ENCODE measurements around the gene FCMR. TPM values are rescaled to one million over a fixed set of nuclear protein-coding genes. Genes with fewer than 3 reads are reported as not detected.

FCMR gene
- total and polyA plus RNA-seq, 10 of the 15 experiments (the other 5 are each of a cell fraction or from before 2014, with no cell fraction given), result 79.7 to 245 (median 123) TPM

DNA sequence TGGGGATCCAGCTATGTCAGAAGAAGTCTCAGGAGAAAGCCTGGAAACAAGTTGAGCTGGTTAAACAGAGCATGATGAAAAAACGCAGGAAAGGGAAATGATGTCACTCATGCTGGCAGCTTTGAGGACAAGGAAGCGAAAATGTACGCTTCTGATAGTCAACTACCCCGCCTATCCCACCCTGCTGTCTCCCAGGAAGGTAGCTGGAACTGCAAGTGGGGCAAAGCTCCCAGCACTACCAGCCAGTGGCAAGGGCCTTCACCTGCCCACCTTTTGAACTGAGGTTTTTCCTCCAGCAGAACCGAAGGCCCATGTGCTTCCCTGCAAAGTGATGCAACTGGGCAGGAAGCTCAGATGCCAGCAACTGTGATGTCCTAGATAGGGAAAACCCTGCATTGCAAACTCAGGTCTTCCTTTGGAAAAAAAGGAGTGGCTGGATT is 62.6 kb downstream of the FCMR start:
- DNase-seq (ENCODE audit: low read depth, low spot score) (no peak), ATAC-seq (no peak), FAIRE-seq (no peak)
- Histone ChIP-seq H2AFZ (ENCODE audit: control insufficient read depth, low read depth, low read length) (no peak overlapping the region), H3K4me3 (no peak overlapping the region), H3K27me3 (replicated peaks in 1 of 2; ENCODE audit: control insufficient read depth in 2 of 2, insufficient read depth in 2 of 2, low read length in 1 of 2) (peaks cover 0 to 2% of the 10 kb centered on the region in 2 experiments; a peak in 1 of 4 replicates), H3K36me3 (ENCODE audit: control insufficient read depth in 2 of 2, insufficient read depth in 2 of 2, low read length in 1 of 2) (no peaks in the 10 kb centered on the region), H4K20me1 (ENCODE audit: control insufficient read depth, insufficient read depth) (no peaks in the 10 kb centered on the region), H3K4me2 (ENCODE audit: control insufficient read depth, insufficient read depth) (no peak overlapping the region), H3K27ac (ENCODE audit: control insufficient read depth, insufficient read depth) (no peak overlapping the region), H3K9me3 (replicated peaks; ENCODE audit: control insufficient read depth, insufficient read depth, low read length) (no peaks in the 10 kb centered on the region; the same call in 2 of the 3 replicates), H3K4me1 (ENCODE audit: control insufficient read depth, insufficient read depth, low read length) (no peaks in the 10 kb centered on the region), H3K9ac (ENCODE audit: control insufficient read depth, insufficient read depth, low read length) (no peak overlapping the region), H3K79me2 (ENCODE audit: control insufficient read depth, insufficient read depth, low read length) (no peaks in the 10 kb centered on the region)
- no TSS peak for BruUV-seq (replicated peaks)
- intact Hi-C loops (cut with micrococcal nuclease; ENCODE audit: unreplicated experiment), result no loop called here
- POLR2A ChIA-PET, result no interaction called here
- CTCF ChIA-PET, result interaction anchor here (1.0 to 6.8 kb wide), 8 partner anchors 46 to 132 kb away, joined by 3 to 52 read pairs (median 4); no protein-coding TSS in a partner anchor
- in situ Hi-C loops (cut with MboI), result no loop called here
- no peak for TF ChIP-seq ZNF274 (IDR thresholded peaks at IDR 0.05; ENCODE audit: insufficient read depth, insufficient read length)
- TF ChIP-seq, protein P1, sequence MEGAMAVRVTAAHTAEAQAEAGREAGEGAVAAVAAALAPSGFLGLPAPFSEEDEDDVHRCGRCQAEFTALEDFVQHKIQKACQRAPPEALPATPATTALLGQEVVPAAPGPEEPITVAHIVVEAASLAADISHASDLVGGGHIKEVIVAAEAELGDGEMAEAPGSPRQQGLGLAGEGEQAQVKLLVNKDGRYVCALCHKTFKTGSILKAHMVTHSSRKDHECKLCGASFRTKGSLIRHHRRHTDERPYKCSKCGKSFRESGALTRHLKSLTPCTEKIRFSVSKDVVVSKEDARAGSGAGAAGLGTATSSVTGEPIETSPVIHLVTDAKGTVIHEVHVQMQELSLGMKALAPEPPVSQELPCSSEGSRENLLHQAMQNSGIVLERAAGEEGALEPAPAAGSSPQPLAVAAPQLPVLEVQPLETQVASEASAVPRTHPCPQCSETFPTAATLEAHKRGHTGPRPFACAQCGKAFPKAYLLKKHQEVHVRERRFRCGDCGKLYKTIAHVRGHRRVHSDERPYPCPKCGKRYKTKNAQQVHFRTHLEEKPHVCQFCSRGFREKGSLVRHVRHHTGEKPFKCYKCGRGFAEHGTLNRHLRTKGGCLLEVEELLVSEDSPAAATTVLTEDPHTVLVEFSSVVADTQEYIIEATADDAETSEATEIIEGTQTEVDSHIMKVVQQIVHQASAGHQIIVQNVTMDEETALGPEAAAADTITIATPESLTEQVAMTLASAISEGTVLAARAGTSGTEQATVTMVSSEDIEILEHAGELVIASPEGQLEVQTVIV (IDR thresholded peaks at IDR 0.05; ENCODE audit: borderline replicate concordance, partially characterized antibody), result no peak
- TF ChIP-seq, protein P2, sequence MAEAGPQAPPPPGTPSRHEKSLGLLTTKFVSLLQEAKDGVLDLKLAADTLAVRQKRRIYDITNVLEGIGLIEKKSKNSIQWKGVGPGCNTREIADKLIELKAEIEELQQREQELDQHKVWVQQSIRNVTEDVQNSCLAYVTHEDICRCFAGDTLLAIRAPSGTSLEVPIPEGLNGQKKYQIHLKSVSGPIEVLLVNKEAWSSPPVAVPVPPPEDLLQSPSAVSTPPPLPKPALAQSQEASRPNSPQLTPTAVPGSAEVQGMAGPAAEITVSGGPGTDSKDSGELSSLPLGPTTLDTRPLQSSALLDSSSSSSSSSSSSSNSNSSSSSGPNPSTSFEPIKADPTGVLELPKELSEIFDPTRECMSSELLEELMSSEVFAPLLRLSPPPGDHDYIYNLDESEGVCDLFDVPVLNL (IDR thresholded peaks at IDR 0.05; ENCODE audit: low read depth, low read length), result no peak
- no peak for TF ChIP-seq EED (IDR thresholded peaks at IDR 0.05; ENCODE audit: low read depth)
- no peak for TF ChIP-seq RELB (IDR thresholded peaks at IDR 0.05; ENCODE audit: low read depth)
- no peak for TF ChIP-seq CREM (IDR thresholded peaks at IDR 0.05; ENCODE audit: low read depth)
- 77% methylated on average over 5 of the region's 5 CpGs for WGBS (ENCODE audit: insufficient coverage, insufficient replicate concordance, low lambda C conversion rate, missing lambda C conversion rate)
- SMC1A ChIA-PET (ENCODE audit: uncharacterized antibody, unreplicated experiment), result interaction anchor here (0.8 to 1.6 kb wide), 9 partner anchors 11 to 129 kb away, joined by 3 to 5 read pairs (median 4); no protein-coding TSS in a partner anchor
- RAD21 ChIA-PET (ENCODE audit: unreplicated experiment), result interaction anchor here (0.8 kb wide), 1 partner anchor 123 kb away, joined by 3 read pairs; no protein-coding TSS in a partner anchor

Measured in GM12878 (cell line).